Measurements from ENCODE around the gene ARMC8.

DNA sequence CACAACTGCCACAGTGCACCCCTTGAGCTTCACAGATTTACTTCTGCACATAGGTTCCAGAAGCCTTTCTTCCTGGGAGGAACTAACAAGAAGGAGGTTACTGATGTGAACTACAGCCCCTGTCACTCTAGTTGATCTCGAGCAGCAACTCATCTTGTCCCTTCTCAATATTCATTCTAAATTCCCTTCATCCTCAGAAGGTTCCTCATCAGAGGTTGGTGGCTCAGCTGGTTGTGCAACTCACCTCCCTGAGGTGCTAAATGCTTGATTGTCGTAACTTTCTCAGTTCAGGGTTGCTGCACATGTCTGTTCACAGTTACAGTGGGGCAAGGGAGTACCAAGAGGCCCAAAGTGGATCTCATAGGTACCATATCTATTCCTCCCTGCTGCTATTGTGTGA, 49.2 kb upstream of the ARMC8 start:
- TF ChIP-seq, protein P1, sequence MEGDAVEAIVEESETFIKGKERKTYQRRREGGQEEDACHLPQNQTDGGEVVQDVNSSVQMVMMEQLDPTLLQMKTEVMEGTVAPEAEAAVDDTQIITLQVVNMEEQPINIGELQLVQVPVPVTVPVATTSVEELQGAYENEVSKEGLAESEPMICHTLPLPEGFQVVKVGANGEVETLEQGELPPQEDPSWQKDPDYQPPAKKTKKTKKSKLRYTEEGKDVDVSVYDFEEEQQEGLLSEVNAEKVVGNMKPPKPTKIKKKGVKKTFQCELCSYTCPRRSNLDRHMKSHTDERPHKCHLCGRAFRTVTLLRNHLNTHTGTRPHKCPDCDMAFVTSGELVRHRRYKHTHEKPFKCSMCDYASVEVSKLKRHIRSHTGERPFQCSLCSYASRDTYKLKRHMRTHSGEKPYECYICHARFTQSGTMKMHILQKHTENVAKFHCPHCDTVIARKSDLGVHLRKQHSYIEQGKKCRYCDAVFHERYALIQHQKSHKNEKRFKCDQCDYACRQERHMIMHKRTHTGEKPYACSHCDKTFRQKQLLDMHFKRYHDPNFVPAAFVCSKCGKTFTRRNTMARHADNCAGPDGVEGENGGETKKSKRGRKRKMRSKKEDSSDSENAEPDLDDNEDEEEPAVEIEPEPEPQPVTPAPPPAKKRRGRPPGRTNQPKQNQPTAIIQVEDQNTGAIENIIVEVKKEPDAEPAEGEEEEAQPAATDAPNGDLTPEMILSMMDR (IDR thresholded peaks at IDR 0.05), result no peak
- no peak for TF ChIP-seq POLR2A (IDR thresholded peaks at IDR 0.05)

All from body of pancreas (tissue), 4 donors.